Gastroesophageal sphincter (tissue), 4 donors: ENCODE results near the gene SH3GLB2. TPM values are rescaled to one million over a fixed set of nuclear protein-coding genes. Genes with fewer than 3 reads are reported as not detected.

ENCODE experiments used
- ATAC-seq: fragments of 150-250 bp; one replicate; pipeline ENCODE4 v1.9.1; 2016; ENCODE audit warnings: mild to moderate bottlenecking, moderate library complexity
- H3K27ac ChIP-seq, 4 donors: fragments of 200-600 bp; sonication (generic) in 3 of 4; 1 replicate in 3 of 4; 2 replicates in 1 of 4; pipeline ENCODE4 v1.5.1; 2016 to 2019
- H3K27me3 ChIP-seq: fragments of 200-600 bp; sonication (generic); one replicate; pipeline ENCODE4 v1.5.1; 2019
- H3K36me3 ChIP-seq, 2 donors: fragments of 200-600 bp; sonication (generic); one replicate each; pipeline ENCODE4 v1.5.1; 2019; ENCODE audit warnings: control low read depth in 1 of 2
- H3K4me1 ChIP-seq, 3 donors: fragments of 200-600 bp; sonication (generic); 1 replicate in 2 of 3; 2 replicates in 1 of 3; pipeline ENCODE4 v1.5.1; 2016 to 2019; ENCODE audit warnings: control low read depth in 2 of 3
- H3K4me3 ChIP-seq, 2 donors: fragments of 200-600 bp; sonication (generic); one replicate each; pipeline ENCODE4 v1.5.1; 2019; ENCODE audit warnings: mild to moderate bottlenecking in 1 of 2, moderate library complexity in 1 of 2
- H3K9me3 ChIP-seq, 3 donors: fragments of 200-600 bp; sonication (generic); one replicate each; pipeline ENCODE4 v1.5.1; 2017 to 2019; ENCODE audit warnings: control low read depth in 2 of 3
- CTCF ChIP-seq, 4 experiments: fragments of 200-600 bp in 2 of 4; fragments of 450-650 bp in 2 of 4; sonication (generic) in 1 of 4; IDR thresholded peaks; one replicate each; pipeline ENCODE4 v1.5.1; 2017 to 2019; ENCODE audit warnings: antibody characterized with exemption in 4 of 4, mild to moderate bottlenecking in 2 of 4, moderate library complexity in 2 of 4
- EP300 ChIP-seq: sonication (generic); formaldehyde crosslinking; IDR thresholded peaks from one replicate; pipeline ENCODE4 v1.6.1; 2017; ENCODE audit warnings: antibody characterized with exemption, mild to moderate bottlenecking
- POLR2A ChIP-seq, 2 donors: fragments of 450-650 bp; IDR thresholded peaks; one replicate each; pipeline ENCODE4 v1.6.1; 2017; ENCODE audit warnings: antibody characterized with exemption in 2 of 2, mild to moderate bottlenecking in 2 of 2, moderate library complexity in 1 of 2
- POLR2AphosphoS5 ChIP-seq: sonication (generic); formaldehyde crosslinking; IDR thresholded peaks from one replicate; pipeline ENCODE4 v1.6.1; 2017; ENCODE audit warnings: antibody characterized with exemption
- WGBS, 2 donors: methylation state at CpG; one replicate each; pipeline ENCODE4 v1.1.5; 2018; ENCODE audit warnings: low coverage in 1 of 2; 5-methylcytosine and 5-hydroxymethylcytosine counted together
- total RNA-seq, 4 donors: library from RNA; depleted of rRNA; stranded (reverse); fragments of >200 nt; gene quantifications; one replicate each; pipeline ENCODE4 v1.1.0, GENCODE V29; 2016

Gene SH3GLB2
- total RNA-seq, 4 donors from 2014 or later: 80.3 to 123 (median 83.6) TPM

- Histone ChIP-seq H3K27ac (no peak overlapping the region), H3K4me3 (no peak overlapping the region), H3K27me3 (no peaks in the 10 kb centered on the region), H3K36me3 (peaks cover 0 to 91% of the 10 kb centered on the region in 2 donors), H3K4me1 (no peaks in the 10 kb centered on the region), H3K9me3 (no peaks in the 10 kb centered on the region)
- no CpG with 5 or more reads among the region's 11 CpGs for WGBS, 2 donors
- ATAC-seq: no peak
- TF ChIP-seq POLR2AphosphoS5: no peak
- TF ChIP-seq EP300: no peak
- no peak for TF ChIP-seq CTCF (IDR thresholded peaks at IDR 0.05)
- no peak for TF ChIP-seq POLR2A (IDR thresholded peaks at IDR 0.05)
Measured at GRCh38 chr9:129013674-129014073, 14.5 kb downstream of the SH3GLB2 start.

- Histone ChIP-seq H3K9me3 (no peaks in the 10 kb centered on the region), H3K4me1 (peaks cover 0 to 4% (median 0%) of the 10 kb centered on the region in 3 donors), H3K27ac (no peak overlapping the region), H3K27me3 (no peaks in the 10 kb centered on the region), H3K36me3 (peaks cover 0 to 91% of the 10 kb centered on the region in 2 donors), H3K4me3 (no peak overlapping the region)
- TF ChIP-seq POLR2A (IDR thresholded peaks at IDR 0.05): no peak
- no peak for TF ChIP-seq CTCF (IDR thresholded peaks at IDR 0.05)
- TF ChIP-seq POLR2AphosphoS5: no peak
- no peak for TF ChIP-seq EP300
- ATAC-seq: no peak
- WGBS, 2 donors: 88% methylated on average over 9 of the region's 16 CpGs; no CpG with 5 or more reads in 1 of the 2 donors
Measured at GRCh38 chr9:129012893-129013448, 15.2 kb downstream of the SH3GLB2 start.

GRCh38 chr9:129012343-129012742 lies 15.8 kb downstream of the SH3GLB2 start:
- TF ChIP-seq POLR2AphosphoS5 (no peak), CTCF (IDR thresholded peaks at IDR 0.05) (no peak), POLR2A (IDR thresholded peaks at IDR 0.05) (no peak), EP300 (no peak)
- H3K27ac ChIP-seq: no peak overlapping the region

GRCh38 chr9:129011761-129012181 lies 16.4 kb downstream of the SH3GLB2 start:
- no peak overlapping the region for H3K4me3 ChIP-seq
- H3K4me1 ChIP-seq: peaks cover 0 to 16% (median 7%) of the 10 kb centered on the region in 3 donors
- TF ChIP-seq CTCF (IDR thresholded peaks at IDR 0.05) (no peak), POLR2A (IDR thresholded peaks at IDR 0.05) (no peak), EP300 (no peak), POLR2AphosphoS5 (no peak)
- H3K27ac ChIP-seq: no peak overlapping the region
- peaks cover 0 to 87% of the 10 kb centered on the region in 2 donors for H3K36me3 ChIP-seq
- no peaks in the 10 kb centered on the region for H3K9me3 ChIP-seq
- H3K27me3 ChIP-seq: no peaks in the 10 kb centered on the region
- 70% methylated on average over 2 of the region's 11 CpGs; no CpG with 5 or more reads in 1 of the 2 donors for WGBS, 2 donors
- ATAC-seq: no peak

More at GRCh38 chr9:129012343-129012742, 15.8 kb downstream of the SH3GLB2 start:
- 100% methylated on average over 1 of the region's 7 CpGs for WGBS, 2 donors
- no peak for ATAC-seq
- Histone ChIP-seq H3K4me1 (peaks cover 0 to 10% (median 1%) of the 10 kb centered on the region in 3 donors), H3K36me3 (peaks cover 0 to 91% of the 10 kb centered on the region in 2 donors), H3K4me3 (no peak overlapping the region), H3K27me3 (no peaks in the 10 kb centered on the region), H3K9me3 (no peaks in the 10 kb centered on the region)

- TF ChIP-seq POLR2AphosphoS5 (no peak), CTCF (IDR thresholded peaks at IDR 0.05) (no peak), EP300 (no peak), POLR2A (IDR thresholded peaks at IDR 0.05) (no peak)
- WGBS, 2 donors: no CpG with 5 or more reads among the region's 19 CpGs
Measured at GRCh38 chr9:129011170-129011569, 17.0 kb downstream of the SH3GLB2 start.

More at GRCh38 chr9:129011170-129011569, 17.0 kb downstream of the SH3GLB2 start:
- Histone ChIP-seq H3K27me3 (no peaks in the 10 kb centered on the region), H3K36me3 (peaks cover 0 to 92% of the 10 kb centered on the region in 2 donors), H3K4me1 (peaks cover 0 to 21% (median 7%) of the 10 kb centered on the region in 3 donors), H3K4me3 (no peak overlapping the region), H3K27ac (no peak overlapping the region), H3K9me3 (no peaks in the 10 kb centered on the region)
- ATAC-seq: no peak
